Stimulated activated CD8-positive, alpha-beta memory T cell treated with anti-CD3 and anti-CD28 coated beads, Interleukin-12 subunit alpha, Interleukin-12 subunit beta, amount 100 ng/mL, for 4 hours (primary cell): ENCODE data around the gene SULT1B1.

ENCODE experiments used
- DNase-seq: peaks from one replicate; pipeline ENCODE4 v3.0.0-alpha.2; 2020; ENCODE audit warnings: low read depth

SULT1B1 gene

DNA sequence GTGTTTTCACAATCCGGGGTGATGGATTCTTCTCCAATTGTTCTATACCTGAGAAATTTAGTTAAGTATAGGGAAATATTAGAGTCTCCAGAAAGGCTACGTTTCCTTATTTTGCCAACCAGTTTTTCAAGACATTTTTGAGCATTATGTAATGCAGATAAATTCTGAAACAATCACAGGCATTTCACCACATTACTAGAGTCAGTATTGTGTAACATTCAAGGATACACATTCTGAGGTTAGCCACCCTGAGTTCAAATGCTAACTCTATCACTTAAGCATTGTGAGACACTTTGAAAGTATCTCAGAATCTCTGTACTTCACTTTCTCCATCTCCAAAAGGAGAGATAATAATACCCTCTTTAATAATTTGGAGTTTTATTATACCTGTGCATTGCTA, 10.6 kb downstream of the SULT1B1 start:
- no peak for DNase-seq

DNA sequence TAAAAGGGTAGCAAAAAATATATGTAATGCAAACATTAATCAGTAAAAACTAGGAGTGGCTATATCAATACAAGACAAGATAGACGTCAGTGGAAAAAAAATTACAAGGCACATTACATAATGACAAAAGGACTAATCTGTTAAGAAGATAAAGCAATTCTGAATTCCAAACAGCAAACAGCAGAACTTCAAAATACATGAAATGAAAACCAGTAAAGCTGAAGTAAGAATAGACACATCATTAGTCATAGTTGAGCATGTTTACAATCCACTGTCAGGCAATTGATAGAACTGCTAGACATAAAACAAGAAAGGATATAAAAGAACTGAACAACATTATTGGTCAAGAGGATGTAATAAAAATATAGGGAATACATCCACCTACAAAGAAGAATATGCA, 12.2 kb downstream of the SULT1B1 start:
- no peak for DNase-seq

DNA sequence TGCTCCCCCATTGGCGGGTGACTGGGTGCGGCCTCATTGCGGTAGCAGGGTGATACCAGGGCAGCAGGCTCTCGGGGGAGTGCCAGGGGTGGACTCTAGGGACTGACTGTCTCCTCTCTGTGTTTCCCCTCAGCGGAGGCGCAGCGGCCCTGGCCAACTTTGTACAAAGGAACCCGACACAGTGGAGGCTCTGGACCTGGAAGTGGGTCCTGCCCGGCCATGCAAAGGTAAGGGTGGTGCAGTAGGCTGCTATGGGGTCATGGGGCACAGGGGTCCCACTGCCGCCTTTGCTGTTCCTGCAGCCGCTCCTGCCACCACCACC, 16.3 kb downstream of the SULT1B1 start:
- no peak for DNase-seq

DNA sequence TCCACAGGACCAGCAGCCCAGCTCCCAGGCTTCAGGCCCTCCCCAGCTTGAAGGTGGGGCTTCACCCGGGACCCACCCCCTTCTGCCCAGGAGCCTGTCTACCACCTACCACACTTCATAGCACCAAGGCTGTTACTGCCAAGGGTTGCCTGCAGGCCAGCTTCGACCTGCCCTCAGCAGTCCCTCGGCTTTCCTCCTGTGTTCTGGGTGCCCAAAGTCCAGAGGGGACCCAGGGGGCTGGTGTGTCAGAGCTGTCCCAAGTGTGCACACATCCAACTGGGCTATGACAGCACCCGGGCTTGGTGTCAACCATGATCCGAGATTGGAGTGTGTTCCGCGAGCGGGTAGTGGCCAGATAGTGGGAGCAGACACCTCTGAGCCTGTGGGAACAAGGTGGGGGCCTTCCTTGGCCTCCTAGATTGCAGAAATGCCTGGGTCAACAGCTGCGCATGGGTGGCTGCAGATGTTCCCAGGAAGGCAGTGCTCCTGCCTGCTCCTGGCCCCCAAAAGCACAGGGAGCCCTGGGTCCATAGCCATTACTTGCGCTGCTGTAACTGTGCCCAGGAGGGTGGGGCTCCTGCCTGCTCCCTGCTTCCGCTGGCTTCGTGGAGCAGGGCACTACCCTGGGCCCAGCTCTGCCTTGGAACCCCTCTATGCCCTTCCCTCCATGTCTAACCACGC, 16.8 kb downstream of the SULT1B1 start:
- DNase-seq: no peak

DNA sequence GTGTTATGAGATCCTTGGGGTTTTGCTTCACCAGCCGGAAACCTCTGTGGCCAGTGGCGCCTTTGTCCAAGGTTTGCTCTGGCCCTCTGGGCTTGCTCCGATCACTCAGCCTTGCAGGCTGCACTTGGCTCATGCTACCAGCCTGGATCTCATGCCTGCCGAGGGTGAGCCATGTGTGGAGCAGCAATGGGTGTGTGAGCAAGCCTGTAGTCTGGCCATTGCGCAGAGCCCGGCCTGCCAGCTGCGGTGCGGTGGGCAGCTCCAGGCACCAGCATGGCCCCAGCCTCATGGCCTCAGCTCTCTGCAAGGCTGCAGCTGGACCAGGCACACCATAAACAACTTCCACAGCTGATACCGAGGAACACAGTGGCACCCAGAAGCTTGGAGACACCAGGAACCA, 17.8 kb downstream of the SULT1B1 start:
- DNase-seq: no peak

DNA sequence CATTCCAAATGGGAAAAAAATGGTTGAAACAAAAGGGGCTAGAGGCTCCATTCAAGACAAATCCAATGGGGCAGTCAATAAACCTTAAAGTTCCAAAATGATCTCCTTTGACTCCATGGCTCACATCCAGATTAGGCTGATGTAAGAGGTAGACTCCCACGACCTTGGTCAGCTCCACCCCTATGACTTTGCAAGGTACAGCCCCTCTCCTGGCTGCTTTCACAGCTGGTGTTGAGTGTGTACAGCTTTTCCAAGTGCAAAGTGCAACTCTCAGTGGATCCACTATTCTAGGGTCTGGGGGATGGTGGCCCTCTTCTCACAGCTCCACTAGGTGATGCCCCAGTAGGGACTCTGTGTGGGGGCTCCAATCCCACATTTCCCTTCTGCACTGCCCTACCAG, 21.5 kb downstream of the SULT1B1 start:
- no peak for DNase-seq

DNA sequence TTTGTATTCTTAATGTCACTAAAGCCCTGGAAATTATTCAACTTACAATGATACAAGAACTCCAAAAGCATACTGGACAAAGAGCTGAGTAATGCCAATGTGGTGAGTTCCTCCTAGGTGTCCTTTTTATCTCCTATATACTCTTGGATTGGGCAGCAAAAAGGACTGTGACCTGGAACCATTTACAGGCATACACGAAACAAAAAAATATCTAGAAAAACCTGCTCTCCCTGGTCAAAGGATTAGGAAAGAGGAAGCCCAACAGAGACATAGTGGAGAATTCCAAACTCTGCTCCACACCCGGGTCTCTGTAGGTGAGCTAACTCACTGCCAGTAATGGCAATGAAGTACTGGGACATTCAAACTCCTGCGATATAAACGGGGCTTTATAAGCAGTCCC, 25.3 kb downstream of the SULT1B1 start:
- DNase-seq: no peak

DNA sequence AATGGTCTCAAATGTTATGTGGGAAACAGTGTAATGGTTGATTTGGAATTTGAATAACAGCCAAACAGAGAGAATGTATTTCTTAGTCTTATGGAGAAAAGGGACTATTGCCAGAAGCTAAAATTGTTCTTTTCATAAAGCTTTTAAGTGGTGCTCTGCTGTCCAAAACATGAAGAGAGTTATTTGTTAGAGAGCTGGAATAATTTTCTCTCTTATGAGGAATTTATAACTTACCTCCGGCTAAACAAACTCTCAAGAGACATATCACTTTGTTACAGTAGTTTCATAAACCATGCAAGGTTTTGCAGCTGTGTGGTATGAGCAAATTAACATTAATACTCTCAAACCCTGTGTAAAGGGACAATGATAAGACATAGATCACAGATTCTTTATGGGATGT, 28.6 kb downstream of the SULT1B1 start:
- DNase-seq: no peak

DNA sequence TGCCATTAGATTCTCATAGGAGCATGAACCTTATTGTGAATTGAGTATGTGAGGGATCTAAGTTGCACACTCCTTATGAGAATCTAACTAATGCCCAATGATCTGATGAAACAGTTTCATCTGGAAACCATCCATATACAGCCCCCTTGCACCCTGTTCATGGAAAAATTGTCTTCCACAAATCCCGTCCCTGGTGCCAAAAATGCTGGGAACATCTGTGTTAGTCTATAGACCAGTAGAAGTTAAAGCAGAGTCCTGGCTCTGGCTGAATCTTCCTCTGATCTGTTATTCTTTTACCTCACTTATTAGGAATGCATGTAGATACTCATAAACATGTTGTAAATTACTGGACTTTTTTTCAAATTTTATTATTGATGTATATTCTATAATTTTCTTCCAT, 29.2 kb downstream of the SULT1B1 start:
- no peak for DNase-seq

DNA sequence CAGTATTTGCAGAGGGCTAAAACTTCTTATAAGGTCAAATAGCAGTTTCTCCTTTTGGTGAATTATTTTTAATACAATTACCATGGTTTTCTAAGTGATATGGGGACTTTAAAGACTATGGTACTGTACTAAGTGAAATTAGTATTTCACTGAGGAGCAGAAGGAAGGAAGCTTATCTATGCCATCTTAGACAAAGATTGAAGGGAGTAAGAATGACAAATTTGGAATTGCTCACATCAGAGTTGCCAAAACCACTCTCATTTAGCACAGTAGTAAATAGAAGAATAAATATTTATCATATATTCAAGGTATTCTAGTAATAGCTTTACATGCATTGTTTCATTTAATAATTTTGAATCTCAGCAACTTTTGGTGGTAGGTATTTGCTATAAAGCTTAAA, 30.4 kb downstream of the SULT1B1 start:
- no peak for DNase-seq

DNA sequence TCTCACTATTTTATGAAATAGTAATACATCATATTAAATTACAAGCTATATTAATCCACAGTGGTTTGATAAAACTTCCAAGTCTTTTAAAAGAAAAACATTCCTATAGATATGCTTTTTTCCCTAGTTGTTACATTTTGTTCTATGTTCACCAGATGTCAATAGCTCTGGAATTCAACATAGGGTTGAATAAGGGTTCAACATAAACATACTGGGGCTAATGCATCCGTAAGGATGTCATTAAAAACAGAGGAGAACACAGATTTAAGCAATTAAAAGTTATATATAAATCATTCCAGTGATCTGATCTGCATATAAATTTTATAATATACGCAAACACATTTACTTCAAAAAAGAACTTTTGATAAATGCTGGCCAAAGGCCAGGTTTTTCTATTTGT, 32.5 kb downstream of the SULT1B1 start:
- no peak for DNase-seq

DNA sequence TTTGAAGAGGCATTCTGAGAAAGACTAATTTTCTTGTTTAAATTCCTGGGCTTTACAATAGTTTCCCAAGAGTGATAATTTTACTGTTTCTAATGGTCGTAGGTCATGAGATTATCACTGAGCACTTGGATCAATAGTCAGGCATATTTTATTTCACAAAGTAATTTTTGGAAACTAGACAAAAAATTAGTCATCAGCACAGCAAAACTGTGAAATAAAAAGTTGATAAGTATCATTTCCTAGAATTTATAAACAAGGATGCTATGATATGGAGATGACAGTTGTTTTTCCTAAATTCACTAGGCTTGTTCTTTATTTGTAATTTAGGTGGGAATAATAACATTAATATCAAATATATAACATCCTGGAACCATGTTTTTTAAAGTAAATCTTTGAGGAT, 33.0 kb downstream of the SULT1B1 start:
- no peak for DNase-seq

DNA sequence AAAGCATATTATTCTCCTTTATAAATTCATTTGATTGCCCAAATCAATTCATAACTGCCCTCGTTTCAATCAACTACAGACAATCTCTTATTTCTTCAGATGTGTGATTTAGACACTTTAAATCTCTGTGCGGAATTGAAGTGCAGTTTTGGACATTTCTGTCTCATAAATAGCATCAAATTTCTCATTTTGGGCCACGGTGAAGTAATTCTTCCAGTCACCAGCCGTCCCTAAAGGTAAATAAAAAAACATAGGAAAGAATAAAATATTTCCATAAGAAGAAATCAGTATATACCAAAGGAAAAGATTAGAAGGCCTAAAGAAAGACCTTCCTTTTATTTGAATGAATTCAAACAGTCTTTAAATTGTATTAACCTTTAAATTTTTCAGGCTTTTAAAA, 33.4 kb downstream of the SULT1B1 start:
- no peak for DNase-seq

DNA sequence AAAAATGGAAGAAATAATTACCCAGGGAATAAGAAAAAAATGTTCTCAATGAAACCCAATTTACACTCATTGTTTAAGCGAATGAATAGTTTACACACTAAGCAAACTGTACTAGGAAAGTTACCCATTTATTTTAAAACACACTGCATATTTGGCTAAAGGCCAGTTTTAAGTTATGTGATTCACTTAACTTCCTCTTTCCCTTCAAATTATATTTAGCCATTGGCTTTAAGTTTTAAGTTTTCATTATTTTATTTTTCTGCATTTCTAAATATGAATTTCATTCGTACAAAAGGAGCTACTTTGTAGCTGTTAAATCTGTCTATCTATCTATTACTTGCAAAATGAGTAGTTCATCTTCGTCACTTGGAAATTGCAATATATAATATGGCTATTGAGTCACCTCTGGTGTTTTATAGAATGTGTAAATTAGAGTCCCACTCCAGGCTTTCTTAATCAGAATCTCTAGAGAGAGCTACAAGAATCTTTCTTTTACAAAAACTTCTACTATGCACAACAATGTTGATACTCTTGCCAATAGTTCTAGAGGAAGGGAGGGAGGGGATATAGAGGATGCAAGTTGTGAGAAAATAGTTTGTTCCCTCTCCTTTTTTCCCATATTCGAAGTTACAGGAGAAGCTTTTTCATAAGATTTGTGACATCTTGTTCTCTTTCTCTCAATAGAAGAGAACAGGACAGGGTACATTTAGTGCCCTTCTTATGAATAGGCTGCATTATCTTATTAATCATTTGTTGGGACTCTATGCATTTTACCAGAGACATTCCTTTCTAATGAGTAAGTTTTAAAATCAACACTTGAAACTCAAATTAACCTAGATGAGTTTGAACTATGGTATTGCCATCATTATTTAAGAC, 41.8 kb downstream of the SULT1B1 start:
- DNase-seq: no peak

DNA sequence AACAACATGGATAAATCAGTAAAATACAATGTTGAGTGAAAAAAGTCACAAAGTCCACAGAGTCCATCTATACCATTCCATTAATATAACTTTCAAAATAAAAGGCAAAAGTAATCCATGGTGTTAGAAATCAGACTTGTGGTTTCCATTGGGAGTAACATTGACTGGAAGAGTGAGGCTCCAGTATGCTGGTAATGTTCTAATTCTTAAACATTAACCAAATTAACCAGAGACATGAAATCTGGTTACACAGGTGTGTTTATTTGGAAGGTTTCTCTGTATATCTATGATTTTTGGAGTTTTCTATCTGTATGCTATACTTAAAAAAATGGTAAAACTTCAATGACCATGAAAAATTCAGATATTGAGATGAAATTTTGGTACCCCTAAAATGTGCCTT, 42.6 kb downstream of the SULT1B1 start:
- no peak for DNase-seq

DNA sequence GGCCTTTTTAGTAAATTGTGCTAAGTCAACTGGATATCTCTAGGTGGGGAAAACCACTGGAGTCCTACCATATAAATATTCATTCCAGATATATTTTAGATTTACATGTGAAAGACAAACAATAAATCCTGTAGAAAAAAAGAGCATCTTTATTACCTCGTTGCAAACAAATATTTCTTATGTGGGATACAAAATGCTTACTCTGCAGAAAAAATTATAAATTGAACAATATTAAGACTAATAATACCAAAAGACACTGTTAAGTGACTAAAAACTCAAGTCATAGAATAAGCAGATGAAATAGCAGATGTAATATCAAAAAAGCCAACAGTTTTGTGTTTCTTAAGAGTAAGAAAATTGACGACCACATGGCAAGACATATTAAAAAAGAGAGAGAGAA, 43.8 kb downstream of the SULT1B1 start:
- DNase-seq: no peak

DNA sequence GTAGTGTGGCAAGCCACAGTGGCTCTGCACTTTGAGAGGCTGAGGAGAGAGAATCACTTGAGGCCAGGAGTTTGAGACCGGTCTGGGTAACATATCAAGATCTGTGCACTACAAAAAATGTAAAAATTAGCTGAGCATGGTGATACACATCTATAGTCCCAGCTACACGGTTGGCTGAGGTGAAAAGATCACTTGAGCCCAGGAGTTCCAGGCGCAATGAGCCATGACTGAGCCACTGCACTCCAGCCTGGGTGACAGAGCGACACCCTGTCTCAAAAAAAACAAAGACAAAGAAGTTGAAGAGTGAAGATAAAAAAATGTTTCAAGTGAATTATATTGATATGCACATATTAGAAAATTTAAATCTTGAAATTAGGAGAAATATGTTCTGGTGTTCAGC, 46.3 kb downstream of the SULT1B1 start:
- no peak for DNase-seq

DNA sequence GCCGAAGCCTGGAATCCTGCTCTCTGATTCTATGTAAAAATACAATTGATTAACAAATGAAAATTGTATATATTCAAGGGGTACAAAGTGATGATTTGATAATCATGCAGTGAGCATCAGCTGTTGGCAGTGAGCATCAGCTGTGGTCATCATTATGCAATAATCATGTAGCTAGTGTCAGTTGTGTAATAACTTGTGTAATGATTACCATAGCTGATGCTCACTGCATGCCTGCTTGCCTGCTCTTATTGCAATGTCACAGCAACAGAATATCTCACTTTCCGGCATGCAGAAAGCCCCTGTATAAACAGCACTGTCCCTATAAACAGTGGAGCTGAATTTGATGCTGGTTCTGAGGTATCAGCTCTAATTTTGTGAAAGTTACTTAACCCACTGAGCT, 46.8 kb downstream of the SULT1B1 start:
- DNase-seq: no peak

DNA sequence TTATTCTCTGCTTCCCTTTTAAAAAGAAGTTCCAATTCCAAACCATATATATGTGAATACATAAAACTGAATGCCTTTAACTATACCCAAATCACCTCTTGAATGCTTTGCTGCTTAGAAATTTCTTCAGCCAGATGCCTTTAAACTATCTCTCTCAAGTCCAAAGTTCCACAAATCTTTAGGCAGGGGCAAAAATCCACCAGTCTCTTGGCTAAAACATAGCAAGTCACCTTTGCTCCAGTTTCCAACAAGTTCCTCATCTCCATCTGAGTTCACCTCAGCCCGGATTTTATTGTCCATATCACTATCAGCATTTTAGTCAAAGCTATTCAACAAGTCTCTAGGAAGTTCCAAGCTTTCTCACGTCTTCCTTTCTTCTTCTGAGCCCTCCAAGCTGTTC, 49.8 kb downstream of the SULT1B1 start:
- DNase-seq: no peak

DNA sequence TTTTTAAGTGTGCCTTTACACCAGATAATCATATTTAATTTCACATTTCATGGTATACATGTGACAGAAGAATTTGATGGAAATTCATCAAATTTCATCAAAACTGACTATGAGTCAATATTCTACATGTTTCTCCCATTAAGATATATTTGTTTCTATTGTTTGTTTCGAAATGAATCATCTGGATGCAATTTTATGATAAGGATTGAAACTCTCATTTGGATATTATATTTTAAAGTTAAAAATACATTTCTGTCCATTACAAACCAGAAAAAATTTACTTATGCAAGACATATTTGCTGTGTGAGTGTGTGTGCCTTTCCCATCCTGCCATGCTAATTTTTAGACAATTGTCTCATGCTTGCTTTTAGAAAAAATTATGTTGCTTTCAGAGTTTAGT, 52.2 kb downstream of the SULT1B1 start:
- no peak for DNase-seq

DNA sequence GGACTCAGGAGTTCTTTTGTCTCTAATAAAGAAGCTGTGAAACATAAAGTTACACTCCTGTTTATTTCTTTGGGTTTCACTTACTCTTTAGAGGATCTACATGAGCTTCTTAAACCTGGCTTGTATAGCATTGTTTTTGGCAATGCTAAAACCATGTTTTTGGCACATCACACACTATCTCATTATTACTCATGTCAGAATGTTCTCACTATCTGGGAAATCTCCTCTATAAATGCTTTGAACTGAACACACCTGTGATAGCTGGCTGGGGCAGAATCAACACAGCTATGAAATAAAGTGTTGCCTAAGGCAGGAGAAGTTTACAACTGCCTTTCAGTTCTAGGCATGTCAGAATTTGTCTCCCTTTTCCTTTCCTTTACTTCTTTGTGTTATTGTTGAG, 52.6 kb downstream of the SULT1B1 start:
- no peak for DNase-seq

DNA sequence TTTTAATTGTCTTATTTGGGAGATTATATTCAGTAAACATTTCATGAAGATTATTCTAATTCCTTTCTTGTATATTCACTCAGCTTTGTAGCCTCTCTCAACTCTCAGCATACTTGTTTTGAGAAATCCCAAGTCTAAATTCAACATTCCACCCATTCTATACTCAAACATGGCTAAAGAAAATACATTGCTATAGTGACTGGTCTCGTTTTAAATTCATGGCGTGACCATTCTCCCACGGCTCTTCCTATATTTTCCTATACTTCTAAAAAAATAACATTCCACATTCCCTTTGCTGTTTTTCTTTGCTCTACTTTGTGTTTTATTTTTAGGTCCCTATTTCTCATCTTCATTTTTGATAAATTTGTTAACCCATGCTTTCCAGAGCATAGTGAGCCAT, 58.2 kb downstream of the SULT1B1 start:
- no peak for DNase-seq

DNA sequence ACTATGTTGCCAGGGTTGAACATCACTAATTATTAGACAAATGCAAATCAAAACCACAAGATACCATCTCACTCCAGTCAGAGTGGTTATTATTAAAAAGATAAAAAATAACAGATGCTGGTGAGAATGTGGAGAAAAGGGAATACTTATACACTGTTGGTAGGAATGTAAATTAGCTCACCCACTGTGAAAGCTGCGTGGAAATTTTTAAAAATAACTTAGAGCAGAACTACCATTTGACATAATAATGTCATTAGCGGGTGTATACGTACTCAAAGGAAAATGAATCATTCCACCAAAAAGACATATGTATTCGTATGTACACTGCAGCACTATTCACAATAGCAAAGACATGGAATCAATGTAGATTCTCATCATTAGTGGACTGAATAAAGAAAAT, 58.7 kb downstream of the SULT1B1 start:
- DNase-seq: no peak
